DND-41 (cell line): Measurements from ENCODE around the gene USP19.

Experiments used
- ATAC-seq: fragments of 200-7000 bp; cut with Tn5 transposase; 3 replicates; pipeline ENCODE4 v1.9.1; 2021; ENCODE audit warnings: low read depth; ENCODE audit not compliant: insufficient read depth
- DNase-seq: peaks from one replicate; pipeline ENCODE4 v3.0.0-alpha.2; 2020
- H2AFZ ChIP-seq: 2 replicates; pipeline ENCODE4 v1.6.0; 2012; ENCODE audit warnings: low read depth, low read length
- H3K27ac ChIP-seq: 2 replicates; pipeline ENCODE4 v1.5.1; 2012; ENCODE audit warnings: low read length, inconsistent platforms
- H3K27me3 ChIP-seq: fragments of 200-600 bp; sonication (generic); 2 replicates; pipeline ENCODE4 v1.6.0; 2012; ENCODE audit warnings: low read length, mild to moderate bottlenecking, inconsistent platforms; ENCODE audit not compliant: insufficient read depth, poor library complexity
- H3K36me3 ChIP-seq: 2 replicates; pipeline ENCODE4 v1.5.1; 2012; ENCODE audit warnings: low read length, inconsistent platforms; ENCODE audit not compliant: insufficient read depth
- H3K4me1 ChIP-seq: 2 replicates; pipeline ENCODE4 v1.5.1; 2012; ENCODE audit warnings: mild to moderate bottlenecking, low read length; ENCODE audit not compliant: insufficient read depth
- H3K4me2 ChIP-seq: 2 replicates; pipeline ENCODE4 v1.6.0; 2012; ENCODE audit warnings: mild to moderate bottlenecking, moderate library complexity, low read length, inconsistent platforms; ENCODE audit not compliant: insufficient read depth
- H3K4me3 ChIP-seq, 2 experiments: fragments of 200-600 bp in 1 of 2; shearing (Covaris generic) in 1 of 2; 2 replicates each; pipeline ENCODE4 v1.5.1; 2012 to 2016; ENCODE audit warnings: inconsistent platforms in 2 of 2, low read length in 2 of 2, mild to moderate bottlenecking in 2 of 2, low read depth in 1 of 2, moderate library complexity in 1 of 2
- H3K79me2 ChIP-seq: 2 replicates; pipeline ENCODE4 v1.6.0; 2012; ENCODE audit warnings: low read length, inconsistent platforms; ENCODE audit not compliant: insufficient read depth
- H3K9ac ChIP-seq: 2 replicates; pipeline ENCODE4 v1.6.0; 2012; ENCODE audit warnings: low read depth, mild to moderate bottlenecking, inconsistent platforms, low read length, moderate library complexity
- H3K9me3 ChIP-seq: 2 replicates; pipeline ENCODE4 v1.5.1; 2012; ENCODE audit warnings: low read length, moderate library complexity, mild to moderate bottlenecking, inconsistent platforms; ENCODE audit not compliant: insufficient read depth, severe bottlenecking
- H4K20me1 ChIP-seq: 2 replicates; pipeline ENCODE4 v1.6.0; 2012; ENCODE audit warnings: low read length; ENCODE audit not compliant: insufficient read depth
- EZH2 ChIP-seq: IDR thresholded peaks from 3 replicates; pipeline ENCODE4 v1.6.1; 2012; ENCODE audit warnings: borderline replicate concordance, low read depth, mild to moderate bottlenecking, moderate library complexity, low read length, inconsistent platforms; ENCODE audit not compliant: severe bottlenecking
- TF ChIP-seq, protein P1 (sequence below): IDR thresholded peaks from 2 replicates; pipeline ENCODE4 v1.5.1; 2012; ENCODE audit warnings: borderline replicate concordance, low read length, moderate library complexity, mild to moderate bottlenecking; ENCODE audit not compliant: poor library complexity, severe bottlenecking; ENCODE audit errors: extremely low read depth

Gene USP19

DNA sequence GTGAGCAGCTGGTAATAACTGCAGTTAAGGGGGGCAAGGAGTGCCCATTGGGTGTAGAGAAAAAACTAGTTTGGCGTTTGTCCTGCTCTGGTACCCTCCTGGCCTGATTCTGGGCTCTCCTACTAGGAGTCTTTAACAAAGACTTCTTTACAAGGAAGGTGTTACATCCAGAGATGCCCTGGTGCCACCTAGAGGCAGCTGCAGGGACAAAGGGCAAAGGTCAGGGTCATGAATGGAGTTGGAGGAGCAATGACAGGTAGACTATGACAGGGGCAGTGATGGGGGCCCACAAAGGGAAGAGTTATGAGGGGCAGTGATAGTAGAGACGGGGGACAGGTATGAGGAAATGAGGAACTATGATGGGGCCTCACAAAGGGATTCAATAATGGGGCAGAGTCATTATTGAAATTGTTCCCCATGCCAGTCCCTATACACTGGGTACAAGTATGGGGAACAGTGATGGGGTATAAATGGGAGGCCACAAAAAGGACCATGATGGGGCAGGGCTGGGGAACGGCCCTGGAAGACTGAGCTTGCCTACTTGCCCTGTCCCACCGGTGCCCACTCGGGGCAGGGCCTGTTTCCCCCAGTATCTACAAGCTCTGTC, 37.6 kb upstream of the USP19 start:
- H3K9ac ChIP-seq, result no peak overlapping the region
- peaks cover 20% of the 10 kb centered on the region for H3K36me3 ChIP-seq
- no peaks in the 10 kb centered on the region for H3K4me1 ChIP-seq
- no peak overlapping the region for H3K27ac ChIP-seq
- H3K4me2 ChIP-seq, result no peak overlapping the region
- H3K4me3 ChIP-seq, result no peak overlapping the region
- 0 out of 2 replicates have a peak, but pooled peaks cover 10% of the 10 kb centered on the region for H3K79me2 ChIP-seq
- no peaks in the 10 kb centered on the region for H3K27me3 ChIP-seq
- TF ChIP-seq, protein P1, sequence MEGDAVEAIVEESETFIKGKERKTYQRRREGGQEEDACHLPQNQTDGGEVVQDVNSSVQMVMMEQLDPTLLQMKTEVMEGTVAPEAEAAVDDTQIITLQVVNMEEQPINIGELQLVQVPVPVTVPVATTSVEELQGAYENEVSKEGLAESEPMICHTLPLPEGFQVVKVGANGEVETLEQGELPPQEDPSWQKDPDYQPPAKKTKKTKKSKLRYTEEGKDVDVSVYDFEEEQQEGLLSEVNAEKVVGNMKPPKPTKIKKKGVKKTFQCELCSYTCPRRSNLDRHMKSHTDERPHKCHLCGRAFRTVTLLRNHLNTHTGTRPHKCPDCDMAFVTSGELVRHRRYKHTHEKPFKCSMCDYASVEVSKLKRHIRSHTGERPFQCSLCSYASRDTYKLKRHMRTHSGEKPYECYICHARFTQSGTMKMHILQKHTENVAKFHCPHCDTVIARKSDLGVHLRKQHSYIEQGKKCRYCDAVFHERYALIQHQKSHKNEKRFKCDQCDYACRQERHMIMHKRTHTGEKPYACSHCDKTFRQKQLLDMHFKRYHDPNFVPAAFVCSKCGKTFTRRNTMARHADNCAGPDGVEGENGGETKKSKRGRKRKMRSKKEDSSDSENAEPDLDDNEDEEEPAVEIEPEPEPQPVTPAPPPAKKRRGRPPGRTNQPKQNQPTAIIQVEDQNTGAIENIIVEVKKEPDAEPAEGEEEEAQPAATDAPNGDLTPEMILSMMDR, result peak; percentile 87
- TF ChIP-seq EZH2, result no peak
- no peak overlapping the region for H2AFZ ChIP-seq
- H3K9me3 ChIP-seq, result no peaks in the 10 kb centered on the region
- DNase-seq (peak; percentile 75), ATAC-seq (peak; percentile 83)
- H4K20me1 ChIP-seq, result peaks cover 19% of the 10 kb centered on the region

DNA sequence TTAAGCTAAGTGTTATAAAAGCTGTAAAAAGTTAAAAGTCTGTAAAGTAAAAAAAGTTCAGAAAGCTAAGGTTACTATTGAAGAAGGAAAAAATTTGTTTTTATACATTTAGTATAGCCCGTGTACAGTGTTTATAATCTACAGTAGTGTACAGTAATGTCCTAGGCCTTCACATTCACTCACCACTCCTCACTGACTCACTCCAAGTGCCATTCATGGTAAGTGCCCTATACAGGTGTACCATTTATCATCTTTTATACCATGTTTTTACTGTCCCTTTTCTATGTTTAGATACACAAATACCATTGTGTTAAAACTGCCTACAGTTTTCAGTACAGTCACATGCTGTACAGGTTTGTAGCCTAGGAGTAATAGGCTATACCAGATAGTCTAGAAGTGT, 36.7 kb upstream of the USP19 start:
- Histone ChIP-seq H3K4me1 (no peaks in the 10 kb centered on the region), H3K4me3 (no peak overlapping the region), H3K27me3 (no peaks in the 10 kb centered on the region), H3K27ac (no peak overlapping the region), H3K36me3 (peaks cover 12% of the 10 kb centered on the region), H4K20me1 (peaks cover 14% of the 10 kb centered on the region), H3K9ac (no peak overlapping the region), H2AFZ (no peak overlapping the region), H3K79me2 (0 out of 2 replicates have a peak, but pooled peaks cover 3% of the 10 kb centered on the region), H3K4me2 (no peak overlapping the region), H3K9me3 (no peaks in the 10 kb centered on the region)
- no peak for ATAC-seq
- TF ChIP-seq, protein P1, result no peak
- no peak for TF ChIP-seq EZH2
- no peak for DNase-seq

DNA sequence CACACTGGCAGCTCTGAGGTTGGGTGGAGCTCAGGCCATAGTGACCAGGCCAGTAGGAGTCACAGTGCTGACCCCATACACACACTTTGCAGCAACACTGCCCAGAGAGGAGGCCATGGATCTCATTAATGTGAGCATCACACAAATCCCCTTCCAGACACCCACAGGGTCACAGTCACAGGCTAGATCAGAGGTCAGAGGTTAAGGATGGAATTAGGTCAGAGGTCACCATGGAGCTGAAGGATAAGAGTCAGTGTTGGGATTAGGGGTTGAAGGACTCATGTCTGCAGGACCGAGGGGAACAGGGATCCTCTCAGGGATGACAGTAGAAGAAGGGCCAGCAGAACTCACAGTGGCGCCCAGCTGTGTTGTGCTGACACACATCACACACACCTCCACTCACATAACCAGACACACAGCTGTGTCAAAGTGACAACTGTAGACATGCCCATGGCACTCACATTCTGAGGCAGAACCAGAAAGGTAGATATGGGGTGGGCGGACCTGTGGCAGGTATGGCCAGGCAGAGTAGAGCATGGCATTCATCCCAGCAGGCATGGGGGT, 32.8 kb upstream of the USP19 start:
- TF ChIP-seq, protein P1, result no peak
- TF ChIP-seq EZH2, result no peak
- H3K4me2 ChIP-seq, result no peak overlapping the region
- H3K27me3 ChIP-seq, result no peaks in the 10 kb centered on the region
- H3K79me2 ChIP-seq, result no peaks in the 10 kb centered on the region
- no peak overlapping the region for H3K4me3 ChIP-seq
- no peaks in the 10 kb centered on the region for H3K4me1 ChIP-seq
- H3K9me3 ChIP-seq, result no peaks in the 10 kb centered on the region
- H3K9ac ChIP-seq, result no peak overlapping the region
- no peaks in the 10 kb centered on the region for H3K36me3 ChIP-seq
- H3K27ac ChIP-seq, result no peak overlapping the region
- DNase-seq, result no peak
- no peaks in the 10 kb centered on the region for H4K20me1 ChIP-seq
- no peak overlapping the region for H2AFZ ChIP-seq
- no peak for ATAC-seq
